ENCODE measurements around the gene RCAN2.

Gene RCAN2

GRCh38 chr6:46244670-46245069 lies 246.6 kb downstream of the RCAN2 start:
- DNase-seq, result no peak

- no peak for DNase-seq
Observed at GRCh38 chr6:46243754-46244153, 247.5 kb downstream of the RCAN2 start.

- no peak for DNase-seq
Observed at GRCh38 chr6:46242921-46243320, 248.3 kb downstream of the RCAN2 start.

- DNase-seq, result no peak
Observed at GRCh38 chr6:46240866-46241565, 250.2 kb downstream of the RCAN2 start.

- no peak for DNase-seq
Observed at GRCh38 chr6:46236752-46237151, 254.5 kb downstream of the RCAN2 start.

- no peak for DNase-seq
Observed at GRCh38 chr6:46235242-46235641, 256.0 kb downstream of the RCAN2 start.

GRCh38 chr6:46234700-46235099 lies 256.5 kb downstream of the RCAN2 start:
- no peak for DNase-seq

- no peak for DNase-seq
Observed at GRCh38 chr6:46234156-46234556, 257.1 kb downstream of the RCAN2 start.

GRCh38 chr6:46233129-46233528 lies 258.1 kb downstream of the RCAN2 start:
- DNase-seq, result no peak

GRCh38 chr6:46222286-46222685 lies 269.0 kb downstream of the RCAN2 start:
- no peak for DNase-seq

- DNase-seq, result peak; percentile 85
Observed at GRCh38 chr6:46221222-46221793, 269.9 kb downstream of the RCAN2 start.

- DNase-seq, result peak; percentile 44
Observed at GRCh38 chr6:46220352-46221221, 270.7 kb downstream of the RCAN2 start.

GRCh38 chr6:46219661-46220060 lies 271.6 kb downstream of the RCAN2 start:
- DNase-seq, result no peak

GRCh38 chr6:46218457-46218856 lies 272.8 kb downstream of the RCAN2 start:
- no peak for DNase-seq

GRCh38 chr6:46217671-46218131 lies 273.5 kb downstream of the RCAN2 start:
- DNase-seq, result peak; percentile 95

GRCh38 chr6:46216879-46217278 lies 274.4 kb downstream of the RCAN2 start:
- DNase-seq, result no peak

GRCh38 chr6:46215777-46216176 lies 275.5 kb downstream of the RCAN2 start:
- DNase-seq, result no peak

GRCh38 chr6:46215213-46215612 lies 276.0 kb downstream of the RCAN2 start:
- no peak for DNase-seq

- DNase-seq, result no peak
Observed at GRCh38 chr6:46211917-46212316, 279.3 kb downstream of the RCAN2 start.

GRCh38 chr6:46210294-46210693 lies 281.0 kb downstream of the RCAN2 start:
- DNase-seq, result no peak

- DNase-seq, result no peak
Observed at GRCh38 chr6:46208303-46208702, 282.9 kb downstream of the RCAN2 start.

GRCh38 chr6:46207174-46207573 lies 284.1 kb downstream of the RCAN2 start:
- no peak for DNase-seq

GRCh38 chr6:46204880-46205650 lies 286.2 kb downstream of the RCAN2 start:
- DNase-seq, result no peak

Measured in hematopoietic multipotent progenitor cell treated with erythropoietin and hydrocortisone succinate and interleukin-3 and kit ligand, for 4 days (in vitro differentiated cells).